Peyer's patch (tissue), 4 donors: ENCODE measurements around the gene TBX10.

Experiments used
- CTCF ChIP-seq, 6 experiments: fragments of 450-650 bp in 4 of 6; fragments of 200-600 bp in 2 of 6; sonication (generic) in 1 of 6; IDR thresholded peaks; one replicate each; pipeline ENCODE4 v1.5.1; 2017 to 2019; ENCODE audit warnings: antibody characterized with exemption in 6 of 6, mild to moderate bottlenecking in 3 of 6, moderate library complexity in 1 of 6
- POLR2A ChIP-seq, 2 donors: fragments of 450-650 bp; IDR thresholded peaks; one replicate each; pipeline ENCODE4 v1.5.1; 2017; ENCODE audit warnings: antibody characterized with exemption in 2 of 2, mild to moderate bottlenecking in 2 of 2, moderate library complexity in 2 of 2

GRCh38 chr11:67599149-67599548 lies 40.4 kb downstream of the TBX10 start:
- no peak for TF ChIP-seq CTCF (IDR thresholded peaks at IDR 0.05)
- no peak for TF ChIP-seq POLR2A (IDR thresholded peaks at IDR 0.05)
